GM23338 (cell line): Measurements from ENCODE around the gene NFATC3. TPM values are rescaled to one million over a fixed set of nuclear protein-coding genes. Genes with fewer than 3 reads are reported as not detected.

Source experiments
- ATAC-seq: fragments of 200-7000 bp; cut with Tn5 transposase; 3 replicates; pipeline ENCODE4 v1.9.1; 2020
- DNase-seq: peaks from one replicate; pipeline ENCODE4 v3.0.0-alpha.2; 2015; ENCODE audit warnings: low spot score
- H2AFZ ChIP-seq: fragments of 200-600 bp; sonication (generic); 2 replicates; pipeline ENCODE4 v1.8.0; 2016; ENCODE audit warnings: antibody characterized with exemption, mild to moderate bottlenecking, moderate library complexity
- H3F3A ChIP-seq: fragments of 200-600 bp; sonication (generic); replicated peaks from 2 replicates; pipeline ENCODE4 v1.8.0; 2017; ENCODE audit warnings: antibody characterized with exemption, mixed run types, low read depth
- H3K27ac ChIP-seq: fragments of 200-600 bp; sonication (generic); 2 replicates; pipeline ENCODE4 v1.6.1; 2016; ENCODE audit warnings: low read depth
- H3K27me3 ChIP-seq: fragments of 200-600 bp; sonication (generic); 2 replicates; pipeline ENCODE4 v1.8.0; 2016; ENCODE audit warnings: mild to moderate bottlenecking, mixed run types, moderate library complexity; ENCODE audit not compliant: insufficient read depth
- H3K36me3 ChIP-seq: fragments of 200-600 bp; sonication (generic); 2 replicates; pipeline ENCODE4 v1.8.0; 2016; ENCODE audit warnings: mild to moderate bottlenecking; ENCODE audit not compliant: insufficient read depth
- H3K4me1 ChIP-seq: fragments of 200-600 bp; sonication (generic); 2 replicates; pipeline ENCODE4 v1.8.0; 2016; ENCODE audit warnings: mild to moderate bottlenecking, moderate library complexity; ENCODE audit not compliant: insufficient read depth
- H3K4me2 ChIP-seq: fragments of 200-600 bp; sonication (generic); 2 replicates; pipeline ENCODE4 v1.7.1; 2017; ENCODE audit warnings: mixed run types
- H3K4me3 ChIP-seq: fragments of 200-600 bp; sonication (generic); 2 replicates; pipeline ENCODE4 v1.6.1; 2016; ENCODE audit warnings: mixed run types
- H3K79me2 ChIP-seq: fragments of 200-600 bp; sonication (generic); replicated peaks from 2 replicates; pipeline ENCODE4 v1.8.0; 2017; ENCODE audit warnings: mild to moderate bottlenecking; ENCODE audit not compliant: insufficient read depth
- H3K9me2 ChIP-seq: fragments of 200-600 bp; sonication (generic); 2 replicates; pipeline ENCODE4 v1.8.0; 2017; ENCODE audit not compliant: insufficient read depth
- H4K20me1 ChIP-seq: fragments of 200-600 bp; sonication (generic); replicated peaks from 2 replicates; pipeline ENCODE4 v1.8.0; 2017; ENCODE audit warnings: mild to moderate bottlenecking; ENCODE audit not compliant: insufficient read depth
- H3K27ac Mint-ChIP-seq: 2 replicates; pipeline ENCODE4 v1.8.0; 2020; ENCODE audit warnings: inconsistent platforms, mild to moderate bottlenecking, moderate library complexity, mixed read lengths
- H3K27me3 Mint-ChIP-seq: 3 replicates; pipeline ENCODE4 v1.8.0; 2022; ENCODE audit warnings: low read depth, mild to moderate bottlenecking, moderate library complexity, mixed read lengths, inconsistent platforms; ENCODE audit not compliant: insufficient read depth, poor library complexity
- H3K36me3 Mint-ChIP-seq: 3 replicates; pipeline ENCODE4 v1.8.0; 2021; ENCODE audit warnings: low read depth, mild to moderate bottlenecking, inconsistent platforms, moderate library complexity, mixed read lengths
- H3K4me1 Mint-ChIP-seq: 3 replicates; pipeline ENCODE4 v1.8.0; 2020; ENCODE audit warnings: mild to moderate bottlenecking, inconsistent platforms, mixed read lengths
- H3K4me3 Mint-ChIP-seq: 3 replicates; pipeline ENCODE4 v1.8.0; 2021; ENCODE audit warnings: moderate library complexity, mild to moderate bottlenecking, inconsistent platforms, mixed read lengths
- H3K9me3 Mint-ChIP-seq: 3 replicates; pipeline ENCODE4 v1.8.0; 2020; ENCODE audit warnings: moderate library complexity, mild to moderate bottlenecking, inconsistent platforms, mixed read lengths
- CREB1 ChIP-seq: fragments of 250-450 bp; sonication (Bioruptor Pico); IDR thresholded peaks from 2 replicates; pipeline ENCODE4 v1.5.0; 2020; ENCODE audit warnings: low read depth, mild to moderate bottlenecking, moderate library complexity
- ETS1 ChIP-seq: IDR thresholded peaks from 2 replicates; pipeline ENCODE4 v1.6.1; 2016; ENCODE audit warnings: antibody characterized with exemption
- EZH2 ChIP-seq: fragments of 200-600 bp; sonication (generic); IDR thresholded peaks from one replicate; pipeline ENCODE4 v1.8.0; 2017; ENCODE audit warnings: antibody characterized with exemption, mild to moderate bottlenecking, low read depth; ENCODE audit not compliant: unreplicated experiment
- EZH2phosphoT487 ChIP-seq: fragments of 200-600 bp; sonication (generic); IDR thresholded peaks from one replicate; pipeline ENCODE4 v1.8.1; 2018; ENCODE audit warnings: antibody characterized with exemption; ENCODE audit not compliant: unreplicated experiment
- JUNB ChIP-seq: IDR thresholded peaks from one replicate; pipeline ENCODE4 v1.6.1; 2016; ENCODE audit warnings: antibody characterized with exemption; ENCODE audit not compliant: unreplicated experiment
- NANOG ChIP-seq: IDR thresholded peaks from 2 replicates; pipeline ENCODE4 v1.6.1; 2016; ENCODE audit warnings: antibody characterized with exemption, borderline replicate concordance
- POLR2AphosphoS5 ChIP-seq: IDR thresholded peaks from 2 replicates; pipeline ENCODE4 v1.6.1; 2016; ENCODE audit warnings: antibody characterized with exemption, low read depth
- STAT1 ChIP-seq: IDR thresholded peaks from one replicate; pipeline ENCODE4 v1.6.1; 2016; ENCODE audit warnings: antibody characterized with exemption; ENCODE audit not compliant: unreplicated experiment
- ZNF114 ChIP-seq: fragments of 250-450 bp; sonication (Bioruptor Pico); IDR thresholded peaks from 2 replicates; pipeline ENCODE4 v1.5.0; 2020; ENCODE audit warnings: mild to moderate bottlenecking, moderate library complexity
- ZNF331 ChIP-seq: fragments of 250-450 bp; sonication (Bioruptor Pico); IDR thresholded peaks from 2 replicates; pipeline ENCODE4 v1.5.0; 2020; ENCODE audit warnings: low read depth, mild to moderate bottlenecking, moderate library complexity
- ZNF462 ChIP-seq: fragments of 250-450 bp; sonication (Bioruptor Pico); IDR thresholded peaks from 2 replicates; pipeline ENCODE4 v1.5.0; 2020; ENCODE audit warnings: mild to moderate bottlenecking, moderate library complexity
- polyA plus RNA-seq: library from polyadenylated mRNA; unstranded; fragments of >200 nt; fragmentation: Nextera tagmentation; extraction: Ambion mirVana; gene quantifications from 2 replicates; pipeline ENCODE4 v1.2.1, GENCODE V29; 2016
- total RNA-seq: library from RNA; depleted of rRNA; stranded (reverse); fragments of >200 nt; shearing (Covaris generic); gene quantifications from 2 replicates; pipeline ENCODE4 v1.2.3, GENCODE V29; 2014
- TF ChIP-seq, protein P1 (sequence below): IDR thresholded peaks from one replicate; pipeline ENCODE4 v1.6.1; 2018; ENCODE audit warnings: antibody characterized with exemption; ENCODE audit not compliant: unreplicated experiment
- TF ChIP-seq, protein P2 (sequence below), 2 experiments: fragments of 200-600 bp in 1 of 2; sonication (generic) in 1 of 2; conservative IDR thresholded peaks; 2 replicates each; pipeline versions ENCODE4 v1.5.1 to v1.6.1; 2016 to 2017; ENCODE audit warnings: antibody characterized with exemption in 2 of 2, low read depth in 2 of 2, mild to moderate bottlenecking in 2 of 2, moderate library complexity in 1 of 2

Gene NFATC3
- total and polyA plus RNA-seq, 2 experiments from 2014 or later: 9.2 to 40.9 TPM

- H3K27me3 ChIP-seq: no peaks in the 10 kb centered on the region
- no peak overlapping the region for H3K4me2 ChIP-seq
- no peak overlapping the region for H3K27ac ChIP-seq
- H3F3A ChIP-seq: no peaks in the 10 kb centered on the region
- Mint-ChIP-seq H3K4me3 (no peak overlapping the region), H3K9me3 (0 out of 3 replicates have a peak, but pooled peaks cover 2% of the 10 kb centered on the region), H3K27ac (no peak overlapping the region), H3K27me3 (no peaks in the 10 kb centered on the region), H3K36me3 (peaks cover 62% of the 10 kb centered on the region), H3K4me1 (no peaks in the 10 kb centered on the region)
- no peaks in the 10 kb centered on the region for H4K20me1 ChIP-seq
- TF ChIP-seq, protein P1, sequence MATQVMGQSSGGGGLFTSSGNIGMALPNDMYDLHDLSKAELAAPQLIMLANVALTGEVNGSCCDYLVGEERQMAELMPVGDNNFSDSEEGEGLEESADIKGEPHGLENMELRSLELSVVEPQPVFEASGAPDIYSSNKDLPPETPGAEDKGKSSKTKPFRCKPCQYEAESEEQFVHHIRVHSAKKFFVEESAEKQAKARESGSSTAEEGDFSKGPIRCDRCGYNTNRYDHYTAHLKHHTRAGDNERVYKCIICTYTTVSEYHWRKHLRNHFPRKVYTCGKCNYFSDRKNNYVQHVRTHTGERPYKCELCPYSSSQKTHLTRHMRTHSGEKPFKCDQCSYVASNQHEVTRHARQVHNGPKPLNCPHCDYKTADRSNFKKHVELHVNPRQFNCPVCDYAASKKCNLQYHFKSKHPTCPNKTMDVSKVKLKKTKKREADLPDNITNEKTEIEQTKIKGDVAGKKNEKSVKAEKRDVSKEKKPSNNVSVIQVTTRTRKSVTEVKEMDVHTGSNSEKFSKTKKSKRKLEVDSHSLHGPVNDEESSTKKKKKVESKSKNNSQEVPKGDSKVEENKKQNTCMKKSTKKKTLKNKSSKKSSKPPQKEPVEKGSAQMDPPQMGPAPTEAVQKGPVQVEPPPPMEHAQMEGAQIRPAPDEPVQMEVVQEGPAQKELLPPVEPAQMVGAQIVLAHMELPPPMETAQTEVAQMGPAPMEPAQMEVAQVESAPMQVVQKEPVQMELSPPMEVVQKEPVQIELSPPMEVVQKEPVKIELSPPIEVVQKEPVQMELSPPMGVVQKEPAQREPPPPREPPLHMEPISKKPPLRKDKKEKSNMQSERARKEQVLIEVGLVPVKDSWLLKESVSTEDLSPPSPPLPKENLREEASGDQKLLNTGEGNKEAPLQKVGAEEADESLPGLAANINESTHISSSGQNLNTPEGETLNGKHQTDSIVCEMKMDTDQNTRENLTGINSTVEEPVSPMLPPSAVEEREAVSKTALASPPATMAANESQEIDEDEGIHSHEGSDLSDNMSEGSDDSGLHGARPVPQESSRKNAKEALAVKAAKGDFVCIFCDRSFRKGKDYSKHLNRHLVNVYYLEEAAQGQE: no peak
- TF ChIP-seq JUNB (no peak), CREB1 (CRISPR knock-in tag) (no peak), ZNF462 (CRISPR knock-in tag) (no peak), POLR2AphosphoS5 (no peak), NANOG (no peak), EZH2 (no peak), ZNF114 (CRISPR knock-in tag) (no peak), ETS1 (no peak), EZH2phosphoT487 (no peak), ZNF331 (CRISPR knock-in tag) (no peak), STAT1 (no peak)
- TF ChIP-seq, protein P2, sequence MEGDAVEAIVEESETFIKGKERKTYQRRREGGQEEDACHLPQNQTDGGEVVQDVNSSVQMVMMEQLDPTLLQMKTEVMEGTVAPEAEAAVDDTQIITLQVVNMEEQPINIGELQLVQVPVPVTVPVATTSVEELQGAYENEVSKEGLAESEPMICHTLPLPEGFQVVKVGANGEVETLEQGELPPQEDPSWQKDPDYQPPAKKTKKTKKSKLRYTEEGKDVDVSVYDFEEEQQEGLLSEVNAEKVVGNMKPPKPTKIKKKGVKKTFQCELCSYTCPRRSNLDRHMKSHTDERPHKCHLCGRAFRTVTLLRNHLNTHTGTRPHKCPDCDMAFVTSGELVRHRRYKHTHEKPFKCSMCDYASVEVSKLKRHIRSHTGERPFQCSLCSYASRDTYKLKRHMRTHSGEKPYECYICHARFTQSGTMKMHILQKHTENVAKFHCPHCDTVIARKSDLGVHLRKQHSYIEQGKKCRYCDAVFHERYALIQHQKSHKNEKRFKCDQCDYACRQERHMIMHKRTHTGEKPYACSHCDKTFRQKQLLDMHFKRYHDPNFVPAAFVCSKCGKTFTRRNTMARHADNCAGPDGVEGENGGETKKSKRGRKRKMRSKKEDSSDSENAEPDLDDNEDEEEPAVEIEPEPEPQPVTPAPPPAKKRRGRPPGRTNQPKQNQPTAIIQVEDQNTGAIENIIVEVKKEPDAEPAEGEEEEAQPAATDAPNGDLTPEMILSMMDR (conservative IDR thresholded peaks at IDR 0.05; ENCODE audit: low read depth in 2 of 2): no peak
- H3K79me2 ChIP-seq: no peaks in the 10 kb centered on the region
- H3K4me3 ChIP-seq: no peak overlapping the region
- DNase-seq (no peak), ATAC-seq (no peak)
- peaks cover 3% of the 10 kb centered on the region for H3K36me3 ChIP-seq
- no peak overlapping the region for H2AFZ ChIP-seq
- no peaks in the 10 kb centered on the region for H3K4me1 ChIP-seq
- no peaks in the 10 kb centered on the region for H3K9me2 ChIP-seq
Observed at GRCh38 chr16:68186877-68187276, 101.7 kb downstream of the NFATC3 start.
